Thoracic aorta (tissue), 2 donors: ENCODE data around the gene MRNIP. TPM values are rescaled to one million over a fixed set of nuclear protein-coding genes. Genes with fewer than 3 reads are reported as not detected.

ENCODE experiments used
- ATAC-seq: fragments of 150-250 bp; one replicate; pipeline ENCODE4 v1.8.0; 2017; ENCODE audit warnings: low read depth; ENCODE audit not compliant: insufficient number of reproducible peaks, low FRiP score
- DNase-seq: peaks from one replicate; pipeline ENCODE4 v3.0.0-alpha.2; 2020; ENCODE audit warnings: low spot score
- H3K27ac ChIP-seq, 2 donors: fragments of 200-600 bp; sonication (generic); 1 replicate in 1 of 2; 2 replicates in 1 of 2; pipeline ENCODE4 v1.5.1; 2016; ENCODE audit warnings: mild to moderate bottlenecking in 2 of 2, moderate library complexity in 2 of 2
- H3K27me3 ChIP-seq: fragments of 200-600 bp; sonication (generic); replicated peaks from 2 replicates; pipeline ENCODE4 v1.6.0; 2016; ENCODE audit warnings: mild to moderate bottlenecking; ENCODE audit not compliant: insufficient read depth
- H3K36me3 ChIP-seq: fragments of 200-600 bp; sonication (generic); one replicate; pipeline ENCODE4 v1.5.1; 2016
- H3K4me1 ChIP-seq, 2 donors: fragments of 200-600 bp; sonication (generic); 1 replicate in 1 of 2; 2 replicates in 1 of 2; pipeline versions ENCODE4 v1.5.1 to v1.6.0; 2016; ENCODE audit warnings: low read depth in 2 of 2, mild to moderate bottlenecking in 1 of 2; ENCODE audit not compliant: control insufficient read depth in 1 of 2
- H3K4me3 ChIP-seq: fragments of 200-600 bp; sonication (generic); 2 replicates; pipeline ENCODE4 v1.5.1; 2016; ENCODE audit warnings: mild to moderate bottlenecking
- H3K9me3 ChIP-seq: fragments of 200-600 bp; sonication (generic); 2 replicates; pipeline ENCODE4 v1.5.1; 2016
- CTCF ChIP-seq: fragments of 200-600 bp; sonication (generic); IDR thresholded peaks from one replicate; pipeline ENCODE4 v1.5.1; 2019; ENCODE audit warnings: antibody characterized with exemption
- total RNA-seq, 2 donors: library from RNA; depleted of rRNA; stranded (reverse); fragments of >200 nt; gene quantifications; one replicate each; pipeline versions ENCODE4 v1.1.0 to v1.2.3, GENCODE V29; 2016

The MRNIP gene
- total RNA-seq, 2 donors from 2014 or later = 46.2 to 54.2 TPM

DNA sequence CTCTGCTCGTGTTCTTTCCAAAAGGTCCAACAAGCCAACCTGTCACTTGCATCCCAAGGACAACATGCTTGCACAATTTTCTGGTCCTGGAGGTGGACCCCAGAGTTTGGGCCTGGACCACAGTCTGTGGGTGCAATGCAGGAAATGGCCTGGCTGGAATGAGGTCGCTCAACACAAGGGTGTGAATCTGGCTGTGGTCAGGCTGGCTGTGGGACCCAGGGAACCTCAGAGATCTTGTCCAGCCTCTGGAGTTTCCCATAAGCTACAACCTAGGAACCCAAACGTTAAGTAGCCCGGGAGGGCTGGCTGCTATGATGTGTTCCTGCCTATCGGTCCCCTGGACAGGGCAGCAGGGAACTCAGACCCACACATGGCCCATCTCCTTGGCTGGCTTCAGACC is 33.6 kb upstream of the MRNIP start:
- H3K36me3 ChIP-seq = peaks cover 80% of the 10 kb centered on the region
- TF ChIP-seq CTCF = no peak

DNA sequence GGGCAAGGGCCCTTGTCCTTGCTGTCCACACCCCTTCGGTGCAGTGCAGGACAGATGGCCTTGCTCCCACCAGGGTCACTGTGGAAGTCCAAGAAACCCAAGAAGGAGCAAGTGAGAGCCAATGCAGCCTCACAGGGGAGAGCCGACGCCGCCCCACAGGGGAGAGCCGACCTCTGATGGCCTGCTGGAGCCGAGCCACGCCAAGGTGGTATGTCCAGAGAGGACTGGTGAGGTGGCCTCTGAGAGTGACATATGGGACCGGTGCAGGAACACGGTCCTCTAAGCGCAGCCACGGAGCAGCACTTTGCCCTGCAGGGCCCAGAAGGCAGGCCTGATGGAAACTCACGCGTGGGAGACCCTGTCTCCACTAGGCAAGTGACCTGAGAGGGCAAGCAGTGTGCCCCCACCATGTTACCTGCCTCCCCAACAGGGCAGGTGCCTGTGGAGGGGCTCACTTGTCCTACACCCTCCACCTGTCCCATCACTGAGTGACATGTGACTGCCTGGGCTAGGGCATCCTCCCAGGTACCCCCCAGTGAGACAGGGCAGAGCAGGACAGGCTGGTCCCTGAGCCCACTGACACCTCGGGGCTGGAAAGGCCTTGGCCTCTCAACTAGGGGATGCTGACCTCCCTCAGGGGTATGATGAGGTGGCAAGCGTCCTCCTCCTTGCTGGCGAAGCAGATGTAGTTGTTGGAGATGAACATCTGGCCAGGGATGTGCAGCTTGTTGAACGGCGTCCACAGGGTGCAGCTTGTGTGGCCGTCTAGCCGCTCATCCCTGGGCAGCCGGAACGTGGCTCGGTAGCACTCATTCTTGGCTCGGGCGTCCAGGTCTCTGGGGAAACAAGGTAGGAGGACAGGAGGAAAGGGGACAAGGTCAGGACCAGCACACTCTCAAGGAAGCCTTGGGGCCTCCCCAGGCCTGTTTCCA is 32.4 kb upstream of the MRNIP start:
- Histone ChIP-seq H3K4me1 (no peaks in the 10 kb centered on the region), H3K27ac (no peak overlapping the region), H3K4me3 (no peak overlapping the region), H3K36me3 (peaks cover 83% of the 10 kb centered on the region), H3K9me3 (no peaks in the 10 kb centered on the region), H3K27me3 (no peaks in the 10 kb centered on the region)
- DNase-seq (no peak), ATAC-seq (no peak)
- no peak for TF ChIP-seq CTCF

More for the DNA sequence above, 33.6 kb upstream of the MRNIP start:
- no peaks in the 10 kb centered on the region for H3K9me3 ChIP-seq
- no peak for ATAC-seq
- H3K4me1 ChIP-seq = no peaks in the 10 kb centered on the region
- H3K27ac ChIP-seq = no peak overlapping the region
- no peaks in the 10 kb centered on the region for H3K27me3 ChIP-seq
- no peak overlapping the region for H3K4me3 ChIP-seq
- no peak for DNase-seq

- no peak overlapping the region for H3K27ac ChIP-seq
- H3K4me3 ChIP-seq = no peak overlapping the region
- peaks cover 74% of the 10 kb centered on the region for H3K36me3 ChIP-seq
- no peak for TF ChIP-seq CTCF
- H3K27me3 ChIP-seq = no peaks in the 10 kb centered on the region
- DNase-seq = no peak
- no peaks in the 10 kb centered on the region for H3K4me1 ChIP-seq
- no peak for ATAC-seq
- H3K9me3 ChIP-seq = no peaks in the 10 kb centered on the region
Observed at GRCh38 chr5:179889885-179890284, 31.3 kb upstream of the MRNIP start.

DNA sequence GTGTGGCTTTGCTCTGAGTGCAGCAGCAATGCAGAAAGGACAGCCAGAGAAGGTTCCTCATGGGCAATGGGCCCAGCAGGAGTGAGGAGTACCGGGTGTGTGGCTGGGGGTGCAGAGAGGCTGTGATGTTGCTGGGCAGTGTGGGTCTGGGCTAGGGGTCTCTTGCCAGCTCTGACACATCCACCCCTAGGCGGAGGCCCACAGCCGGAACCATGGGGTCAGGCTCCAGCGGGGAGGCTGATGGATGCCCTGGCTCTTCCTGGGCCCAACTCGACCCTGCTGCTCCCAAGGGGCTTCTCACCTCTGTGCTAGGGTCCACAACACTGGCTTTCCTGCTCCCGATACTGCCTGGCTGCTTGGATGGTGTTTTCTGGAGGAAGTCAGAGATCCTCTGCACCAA is 29.2 kb upstream of the MRNIP start:
- Histone ChIP-seq H3K4me1 (no peaks in the 10 kb centered on the region), H3K4me3 (no peak overlapping the region), H3K27me3 (no peaks in the 10 kb centered on the region), H3K36me3 (peaks cover 67% of the 10 kb centered on the region), H3K27ac (no peak overlapping the region), H3K9me3 (peaks cover 8% of the 10 kb centered on the region)
- DNase-seq (no peak), ATAC-seq (no peak)
- TF ChIP-seq CTCF = no peak

GRCh38 chr5:179887095-179887494 is 28.5 kb upstream of the MRNIP start:
- peaks cover 15% of the 10 kb centered on the region for H3K9me3 ChIP-seq
- H3K4me3 ChIP-seq = no peak overlapping the region
- TF ChIP-seq CTCF = no peak
- H3K27ac ChIP-seq = no peak overlapping the region
- no peaks in the 10 kb centered on the region for H3K27me3 ChIP-seq
- no peaks in the 10 kb centered on the region for H3K4me1 ChIP-seq
- ATAC-seq (no peak), DNase-seq (no peak)
- peaks cover 60% of the 10 kb centered on the region for H3K36me3 ChIP-seq
